ENCODE data around the gene IRX1.

IRX1 gene

DNA sequence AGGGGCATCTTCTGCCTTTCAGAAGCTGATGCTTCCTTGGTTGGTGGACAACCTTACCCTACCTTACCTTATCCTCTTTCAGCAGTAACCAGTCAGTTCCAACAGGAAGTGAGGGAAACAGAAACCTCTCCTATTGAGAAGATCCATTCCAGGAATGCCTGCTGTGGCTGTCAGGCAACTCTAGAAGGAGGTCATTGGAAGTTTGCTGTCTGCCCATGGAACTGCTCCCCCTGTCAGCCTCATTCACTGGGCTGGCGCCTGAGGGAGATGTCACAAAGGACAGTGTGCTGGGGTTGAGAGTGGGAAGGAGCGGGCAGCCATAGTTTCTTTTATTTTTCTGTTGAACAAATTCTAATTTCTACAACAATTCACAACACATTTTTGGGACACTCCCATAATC is 54.7 kb downstream of the IRX1 start:
- DNase-seq (ENCODE audit: low spot score): no peak

DNA sequence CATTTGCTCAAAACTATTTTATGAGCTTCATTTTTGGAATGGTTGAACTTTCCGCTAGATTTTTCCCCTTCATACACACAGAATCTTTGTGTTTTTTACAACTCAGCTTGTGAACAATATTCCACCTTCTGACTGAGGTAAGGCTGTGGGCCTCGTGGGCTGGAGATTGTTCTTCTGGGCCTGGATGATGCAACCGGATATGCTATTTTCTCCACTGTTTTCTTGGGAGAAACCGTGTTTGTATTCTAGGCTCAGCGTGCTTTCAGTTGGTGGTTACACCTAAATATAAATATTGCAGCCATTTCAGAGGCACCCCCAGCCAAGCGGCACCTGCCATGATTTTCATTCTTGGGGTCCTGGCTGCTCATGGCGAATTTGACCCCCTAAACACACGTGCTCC is 55.2 kb downstream of the IRX1 start:
- DNase-seq (ENCODE audit: low spot score): no peak

Measured in HuH-7.5 (cell line).